Measurements from ENCODE around the gene MITF. TPM values are rescaled to one million over a fixed set of nuclear protein-coding genes. Genes with fewer than 3 reads are reported as not detected.
"Not testable (repeated sequence)": the region's sequence is repeated elsewhere in the genome, so short reads cannot be mapped to it uniquely, and the experiment has no call there.

The MITF gene
- total RNA-seq, 1 donor from 2014 or later: 8.7 TPM

DNA sequence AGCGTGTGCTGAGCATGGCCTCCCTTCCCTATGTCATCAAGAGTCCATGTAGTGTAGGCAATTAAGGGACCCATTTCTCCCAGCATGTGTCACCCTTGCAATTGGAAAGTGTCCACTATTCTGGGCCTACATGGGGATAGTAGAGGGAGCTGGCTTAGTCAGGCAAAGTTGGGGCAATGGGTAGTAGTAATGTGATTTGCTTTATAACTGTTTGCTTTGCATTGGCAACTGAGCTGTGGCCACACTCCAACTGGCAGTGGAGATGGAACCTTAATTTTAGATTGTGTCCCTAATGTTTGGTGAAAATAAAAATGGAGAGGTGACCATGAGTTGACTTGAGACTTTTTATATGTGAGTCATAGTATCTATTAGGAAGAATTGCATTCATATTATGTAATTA lies 162.5 kb downstream of the MITF start:
- Mint-ChIP-seq H3K36me3 (no peaks in the 10 kb centered on the region), H3K27me3 (no peaks in the 10 kb centered on the region), H3K27ac (no peak overlapping the region), H3K4me1 (ENCODE audit: unreplicated experiment) (no peaks in the 10 kb centered on the region), H3K9me3 (no peaks in the 10 kb centered on the region), H3K4me3 (no peak overlapping the region)
- TF ChIP-seq, protein P1, sequence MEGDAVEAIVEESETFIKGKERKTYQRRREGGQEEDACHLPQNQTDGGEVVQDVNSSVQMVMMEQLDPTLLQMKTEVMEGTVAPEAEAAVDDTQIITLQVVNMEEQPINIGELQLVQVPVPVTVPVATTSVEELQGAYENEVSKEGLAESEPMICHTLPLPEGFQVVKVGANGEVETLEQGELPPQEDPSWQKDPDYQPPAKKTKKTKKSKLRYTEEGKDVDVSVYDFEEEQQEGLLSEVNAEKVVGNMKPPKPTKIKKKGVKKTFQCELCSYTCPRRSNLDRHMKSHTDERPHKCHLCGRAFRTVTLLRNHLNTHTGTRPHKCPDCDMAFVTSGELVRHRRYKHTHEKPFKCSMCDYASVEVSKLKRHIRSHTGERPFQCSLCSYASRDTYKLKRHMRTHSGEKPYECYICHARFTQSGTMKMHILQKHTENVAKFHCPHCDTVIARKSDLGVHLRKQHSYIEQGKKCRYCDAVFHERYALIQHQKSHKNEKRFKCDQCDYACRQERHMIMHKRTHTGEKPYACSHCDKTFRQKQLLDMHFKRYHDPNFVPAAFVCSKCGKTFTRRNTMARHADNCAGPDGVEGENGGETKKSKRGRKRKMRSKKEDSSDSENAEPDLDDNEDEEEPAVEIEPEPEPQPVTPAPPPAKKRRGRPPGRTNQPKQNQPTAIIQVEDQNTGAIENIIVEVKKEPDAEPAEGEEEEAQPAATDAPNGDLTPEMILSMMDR (conservative IDR thresholded peaks at IDR 0.05): no peak
- DNase-seq (ENCODE audit: extremely low spot score, unreplicated experiment): no peak

DNA sequence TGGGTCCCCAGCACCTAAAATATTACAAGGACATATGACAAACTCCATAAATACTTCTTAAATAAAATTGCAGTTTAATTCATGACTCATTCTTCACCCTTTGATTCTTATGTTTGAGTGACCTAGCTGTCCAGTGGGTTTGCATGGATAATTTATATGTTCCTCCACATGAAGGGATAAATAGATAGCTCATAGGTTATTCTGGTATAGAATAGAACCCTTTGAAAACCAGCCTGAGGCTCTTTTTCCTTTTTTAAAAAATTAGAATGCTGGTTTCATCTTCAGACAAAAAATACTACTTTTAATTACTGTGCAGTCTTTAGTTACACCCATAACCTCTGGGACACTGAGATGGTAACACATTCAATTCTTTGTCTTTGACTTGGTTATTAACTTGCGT lies 163.1 kb downstream of the MITF start:
- TF ChIP-seq, protein P1 (conservative IDR thresholded peaks at IDR 0.05): no peak
- no peak overlapping the region for H3K27ac Mint-ChIP-seq
- H3K4me3 Mint-ChIP-seq: no peak overlapping the region
- H3K9me3 Mint-ChIP-seq: no peaks in the 10 kb centered on the region
- no peaks in the 10 kb centered on the region for H3K36me3 Mint-ChIP-seq
- no peaks in the 10 kb centered on the region for H3K27me3 Mint-ChIP-seq
- no peak for DNase-seq (ENCODE audit: extremely low spot score, unreplicated experiment)
- no peaks in the 10 kb centered on the region for H3K4me1 Mint-ChIP-seq (ENCODE audit: unreplicated experiment)

DNA sequence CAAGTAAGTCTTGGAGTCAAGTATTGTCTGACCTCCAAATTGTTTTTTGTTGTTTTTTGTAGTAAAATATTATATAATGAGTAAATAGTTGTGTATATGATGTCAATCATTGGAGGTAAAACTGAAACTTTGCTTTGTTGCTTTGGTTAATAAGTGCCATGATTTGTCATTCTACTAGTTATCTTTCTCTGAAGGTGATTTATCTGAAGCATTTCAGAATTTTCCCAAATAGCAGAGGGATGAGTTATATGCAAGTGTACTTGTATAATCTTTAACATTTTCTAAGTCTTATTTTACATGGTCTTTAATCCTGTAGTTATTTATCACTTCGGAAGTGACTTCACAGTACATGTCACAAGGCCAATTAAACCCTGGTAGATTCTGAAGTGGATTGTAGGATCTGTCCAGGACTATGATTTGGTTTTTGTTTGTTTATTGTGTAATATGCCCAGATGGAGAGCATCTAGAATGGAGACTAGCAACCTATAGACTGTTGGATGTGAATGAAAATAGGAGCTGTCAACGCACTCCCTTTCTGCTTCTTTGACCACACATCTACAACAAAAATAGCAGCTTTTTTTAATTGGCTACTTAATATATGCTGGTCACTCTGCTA lies 167.2 kb downstream of the MITF start:
- Mint-ChIP-seq H3K27ac (no peak overlapping the region), H3K4me3 (no peak overlapping the region), H3K36me3 (no peaks in the 10 kb centered on the region), H3K4me1 (ENCODE audit: unreplicated experiment) (no peaks in the 10 kb centered on the region), H3K27me3 (no peaks in the 10 kb centered on the region), H3K9me3 (no peaks in the 10 kb centered on the region)
- TF ChIP-seq, protein P1 (conservative IDR thresholded peaks at IDR 0.05): no peak
- no peak for DNase-seq (ENCODE audit: extremely low spot score, unreplicated experiment)

DNA sequence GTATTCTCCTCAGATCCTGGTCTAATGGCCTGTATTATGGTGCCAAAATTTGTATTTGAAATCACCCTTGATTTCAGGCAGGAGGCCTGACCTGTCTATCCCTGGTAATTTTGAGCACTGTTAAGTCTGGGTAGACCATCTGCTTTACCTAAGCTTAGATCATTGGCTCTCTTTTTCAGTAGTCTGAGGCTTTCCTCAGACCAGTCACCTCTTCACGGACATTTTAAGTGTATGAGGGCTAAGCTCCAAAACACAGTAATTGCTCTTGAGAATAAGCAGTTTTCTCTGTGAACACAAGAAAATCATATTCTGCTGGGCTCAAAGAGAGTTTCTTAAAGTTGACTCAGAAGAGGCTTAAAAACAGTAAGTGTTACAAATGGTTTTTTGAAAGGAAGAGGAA lies 168.3 kb downstream of the MITF start:
- no peaks in the 10 kb centered on the region for H3K27me3 Mint-ChIP-seq
- no peak for DNase-seq (ENCODE audit: extremely low spot score, unreplicated experiment)
- H3K4me3 Mint-ChIP-seq: no peak overlapping the region
- H3K27ac Mint-ChIP-seq: no peak overlapping the region
- H3K4me1 Mint-ChIP-seq (ENCODE audit: unreplicated experiment): no peaks in the 10 kb centered on the region
- TF ChIP-seq, protein P1 (conservative IDR thresholded peaks at IDR 0.05): no peak
- H3K9me3 Mint-ChIP-seq: no peaks in the 10 kb centered on the region
- no peaks in the 10 kb centered on the region for H3K36me3 Mint-ChIP-seq

DNA sequence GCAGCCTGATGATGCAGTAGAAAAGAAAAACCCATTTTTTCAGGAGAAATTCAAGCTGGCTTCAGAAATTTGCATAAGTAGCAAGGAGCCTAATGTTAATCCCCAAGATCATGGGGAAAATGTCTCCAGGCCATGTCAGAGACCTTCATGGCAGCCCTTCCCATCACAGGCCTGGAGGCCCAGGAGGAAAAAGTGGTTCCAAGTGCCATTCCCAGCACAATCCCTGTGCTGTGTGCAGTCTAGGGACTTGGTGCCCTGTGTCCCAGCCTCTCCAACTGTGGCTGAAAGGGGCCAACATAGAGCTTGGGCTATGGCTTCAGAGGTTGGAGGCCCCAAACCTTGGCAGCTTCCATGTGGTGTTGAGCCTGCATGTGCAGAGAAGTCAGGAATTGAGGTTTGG lies 170.6 kb downstream of the MITF start:
- not testable (repeated sequence) for H3K27ac Mint-ChIP-seq; H3K27me3 Mint-ChIP-seq; H3K4me1 Mint-ChIP-seq (ENCODE audit: unreplicated experiment); DNase-seq (ENCODE audit: extremely low spot score, unreplicated experiment); H3K36me3 Mint-ChIP-seq; H3K4me3 Mint-ChIP-seq; H3K9me3 Mint-ChIP-seq

DNA sequence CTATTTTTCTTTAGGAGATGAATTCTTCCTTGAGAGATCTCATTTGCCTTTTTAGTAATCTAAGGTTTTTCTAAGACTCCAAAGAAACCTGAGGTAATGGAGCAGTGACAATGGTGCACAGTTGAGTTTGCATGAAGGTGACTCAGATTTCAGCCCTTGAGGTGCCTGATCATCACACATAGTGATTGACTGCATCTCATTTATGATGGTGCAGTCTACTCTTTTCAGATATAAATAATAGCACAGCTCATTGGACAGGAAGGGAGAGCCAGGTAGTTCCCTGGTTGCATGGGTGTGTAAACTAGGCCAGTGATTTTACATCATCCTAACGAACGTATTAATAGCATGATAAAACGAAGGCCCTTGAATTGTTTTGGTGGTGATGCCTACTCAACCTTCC lies 174.2 kb downstream of the MITF start:
- Mint-ChIP-seq H3K27ac (no peak overlapping the region), H3K36me3 (no peaks in the 10 kb centered on the region), H3K27me3 (no peaks in the 10 kb centered on the region), H3K9me3 (peaks cover 6% of the 10 kb centered on the region), H3K4me3 (no peak overlapping the region), H3K4me1 (ENCODE audit: unreplicated experiment) (no peaks in the 10 kb centered on the region)
- DNase-seq (ENCODE audit: extremely low spot score, unreplicated experiment): no peak
- TF ChIP-seq, protein P1 (conservative IDR thresholded peaks at IDR 0.05): no peak
